Measurements from ENCODE around the gene RNU6-1. TPM values are rescaled to one million over a fixed set of nuclear protein-coding genes. Genes with fewer than 3 reads are reported as not detected.

Gene RNU6-1
- polyA plus RNA-seq: not detected in 2 replicates

DNA sequence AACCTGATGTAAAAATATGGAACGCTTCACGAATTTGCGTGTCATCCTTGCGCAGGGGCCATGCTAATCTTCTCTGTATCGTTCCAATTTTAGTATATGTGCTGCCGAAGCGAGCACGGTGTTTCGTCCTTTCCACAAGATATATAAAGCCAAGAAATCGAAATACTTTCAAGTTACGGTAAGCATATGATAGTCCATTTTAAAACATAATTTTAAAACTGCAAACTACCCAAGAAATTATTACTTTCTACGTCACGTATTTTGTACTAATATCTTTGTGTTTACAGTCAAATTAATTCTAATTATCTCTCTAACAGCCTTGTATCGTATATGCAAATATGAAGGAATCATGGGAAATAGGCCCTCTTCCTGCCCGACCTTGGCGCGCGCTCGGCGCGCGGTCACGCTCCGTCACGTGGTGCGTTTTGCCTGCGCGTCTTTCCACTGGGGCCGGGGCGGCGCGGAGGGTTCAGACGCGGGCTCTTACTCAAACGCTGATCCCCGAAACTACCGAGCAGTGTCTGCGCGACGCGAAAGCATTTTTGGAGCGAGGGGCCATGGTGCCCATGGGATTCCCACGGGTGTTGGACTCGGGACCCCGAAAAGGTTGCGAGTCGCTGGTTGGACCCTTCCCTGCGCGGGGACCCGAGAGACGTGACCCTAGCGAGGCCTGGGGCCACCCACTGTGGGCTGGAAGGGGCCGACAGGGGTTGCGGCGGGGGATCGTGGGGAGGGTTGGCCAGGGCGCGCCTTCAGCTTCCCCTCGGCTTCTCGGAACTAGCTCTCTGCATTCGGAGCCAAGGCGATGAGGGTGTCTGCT is at the start of gene RNU6-1:
Gene RNU6-1, minus strand, starts transcription at position 117 of the 820 bp plus-strand sequence.

DNA sequence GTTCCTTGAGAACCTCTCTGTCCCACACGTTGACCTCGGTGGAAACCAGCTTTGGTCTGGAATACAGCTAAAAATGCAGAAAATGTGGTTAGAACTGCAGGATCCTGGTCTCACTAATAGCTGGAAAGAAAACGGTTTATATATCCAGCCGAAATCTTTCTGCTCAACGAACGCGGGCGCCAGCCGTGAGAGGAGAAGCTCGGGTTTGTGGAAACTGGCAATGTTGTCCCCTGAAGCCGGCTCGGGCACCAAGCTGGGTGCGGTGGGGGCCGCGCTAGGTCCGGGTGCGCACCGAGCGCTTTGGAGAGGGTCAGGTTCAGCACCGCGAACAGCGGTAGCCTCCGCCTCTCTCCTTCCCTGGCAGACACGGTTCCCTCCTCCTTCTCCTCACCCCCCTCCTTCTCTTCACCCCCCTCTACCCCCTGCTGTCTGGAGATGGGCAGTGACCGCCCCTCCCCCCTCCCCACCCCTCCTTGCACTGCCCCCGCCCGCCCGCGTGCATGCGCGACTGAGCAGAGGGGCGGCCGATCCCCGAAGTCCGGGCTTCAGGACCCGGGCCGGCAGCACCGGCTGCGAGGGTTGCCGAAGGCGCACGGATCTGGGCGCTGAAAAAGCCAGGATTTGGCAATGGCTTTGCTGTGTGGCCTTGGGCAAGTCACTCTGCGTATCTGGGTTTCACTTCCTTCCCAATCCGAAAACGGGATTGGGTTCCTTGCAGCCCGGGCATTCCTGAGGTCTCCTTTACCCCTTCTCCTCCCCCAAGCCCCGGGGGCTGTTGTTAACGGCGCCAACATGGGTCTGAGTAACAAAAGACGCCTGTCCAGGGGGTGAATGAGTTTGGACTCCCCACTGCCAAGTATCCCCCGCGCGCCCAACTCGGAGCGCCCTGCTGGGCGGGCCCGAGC is 14.6 kb downstream of the RNU6-1 start, which contains the start of gene SKOR1:
Gene SKOR1, plus strand, starts transcription at position 534 of the 905 bp plus-strand sequence. Its CDS starts 94 bp downstream, at position 628.

Other genes starting within 250 kb of the RNU6-1 start
- gene SKOR1, start 14.5 kb downstream of the RNU6-1 start, polyA plus RNA-seq: 26.2 and 35.5 TPM in 2 replicates
- gene PIAS1, start 214.3 kb upstream of the RNU6-1 start, polyA plus RNA-seq: 28.1 and 35.7 TPM in 2 replicates